Endodermal cell (in vitro differentiated cells): ENCODE measurements around the gene AP3D1. TPM values are rescaled to one million over a fixed set of nuclear protein-coding genes. Genes with fewer than 3 reads are reported as not detected.

ENCODE experiments used
- DNase-seq: peaks from one replicate; pipeline ENCODE4 v3.0.0-alpha.2; 2017
- H3K27ac ChIP-seq: 2 replicates; pipeline ENCODE4 v1.5.1; 2013; ENCODE audit warnings: mild to moderate bottlenecking, low read depth, low read length, moderate library complexity
- H3K27me3 ChIP-seq: 2 replicates; pipeline ENCODE4 v1.6.1; 2013; ENCODE audit warnings: mild to moderate bottlenecking, low read length, moderate library complexity; ENCODE audit not compliant: insufficient read depth, control insufficient read depth, poor library complexity, severe bottlenecking
- H3K36me3 ChIP-seq: 2 replicates; pipeline ENCODE4 v1.7.0; 2013; ENCODE audit warnings: mild to moderate bottlenecking, low read length, moderate library complexity; ENCODE audit not compliant: control insufficient read depth, insufficient read depth
- H3K4me1 ChIP-seq: one replicate; pipeline ENCODE4 v1.7.0; 2013; ENCODE audit warnings: low read length; ENCODE audit not compliant: control insufficient read depth, insufficient read depth
- H3K4me3 ChIP-seq: 2 replicates; pipeline ENCODE4 v1.5.1; 2013; ENCODE audit warnings: mild to moderate bottlenecking, low read length, moderate library complexity
- H3K9ac ChIP-seq: 2 replicates; pipeline ENCODE4 v1.6.1; 2013; ENCODE audit warnings: mild to moderate bottlenecking, low read length, moderate library complexity; ENCODE audit not compliant: poor library complexity, severe bottlenecking; ENCODE audit errors: extremely low read depth
- H3K9me3 ChIP-seq: 2 replicates; pipeline ENCODE4 v1.6.1; 2013; ENCODE audit warnings: mild to moderate bottlenecking, low read length, moderate library complexity; ENCODE audit not compliant: control insufficient read depth
- H3K27ac Mint-ChIP-seq: 2 replicates; pipeline ENCODE4 v1.8.0; 2020; ENCODE audit warnings: mixed read lengths
- H3K27me3 Mint-ChIP-seq: 2 replicates; pipeline ENCODE4 v1.8.0; 2021; ENCODE audit warnings: mild to moderate bottlenecking, mixed read lengths; ENCODE audit not compliant: insufficient read depth
- H3K36me3 Mint-ChIP-seq: 2 replicates; pipeline ENCODE4 v1.8.0; 2020; ENCODE audit warnings: low read depth, mixed read lengths
- H3K4me1 Mint-ChIP-seq: 2 replicates; pipeline ENCODE4 v1.8.0; 2020; ENCODE audit warnings: mixed read lengths
- H3K4me3 Mint-ChIP-seq: 2 replicates; pipeline ENCODE4 v1.8.0; 2020; ENCODE audit warnings: mild to moderate bottlenecking, moderate library complexity, mixed read lengths
- H3K9me3 Mint-ChIP-seq: 2 replicates; pipeline ENCODE4 v1.8.0; 2020; ENCODE audit warnings: mild to moderate bottlenecking, mixed read lengths
- CTCF ChIP-seq: fragments of 200-600 bp; sonication (generic); conservative IDR thresholded peaks from 2 replicates; pipeline ENCODE4 v1.5.0; 2021; ENCODE audit warnings: antibody characterized with exemption, mild to moderate bottlenecking
- WGBS, 2 experiments: methylation state at CpG; one replicate each; pipeline versions ENCODE4 v1.1.5 to v1.1.7; 2013; ENCODE audit warnings: missing lambda C conversion rate in 2 of 2, mixed read lengths in 1 of 2; ENCODE audit not compliant: insufficient coverage in 1 of 2, insufficient read length in 1 of 2; 5-methylcytosine and 5-hydroxymethylcytosine counted together
- total RNA-seq, 2 donors: library from RNA; stranded (reverse); fragmentation: NEBNext Ultra II Directional in 1 of 2; extraction: Animal tissue kit (Norgen Biotek cat#: 25700) in 1 of 2; gene quantifications; 2 replicates in 1 of 2; 3 replicates in 1 of 2; pipeline ENCODE4 v1.2.1, GENCODE V29; 2021

AP3D1 gene
- total RNA-seq, 2 donors from 2014 or later, result 162 to 181 TPM

GRCh38 chr19:2111425-2111824 lies 39.9 kb downstream of the AP3D1 start:
- no peak overlapping the region for H3K27ac Mint-ChIP-seq
- H3K27ac ChIP-seq, result no peak overlapping the region
- peaks cover 67% of the 10 kb centered on the region for H3K36me3 Mint-ChIP-seq
- no peak overlapping the region for H3K4me3 Mint-ChIP-seq
- H3K9ac ChIP-seq, result no peak overlapping the region
- H3K27me3 ChIP-seq, result no peaks in the 10 kb centered on the region
- H3K4me1 Mint-ChIP-seq, result no peaks in the 10 kb centered on the region
- H3K9me3 Mint-ChIP-seq, result peaks cover 9% of the 10 kb centered on the region
- no peak overlapping the region for H3K4me3 ChIP-seq
- no peak for TF ChIP-seq CTCF
- no peaks in the 10 kb centered on the region for H3K4me1 ChIP-seq
- H3K36me3 ChIP-seq, result peaks cover 59% of the 10 kb centered on the region
- no peaks in the 10 kb centered on the region for H3K27me3 Mint-ChIP-seq
- 96 to 97% methylated on average over 12 to 22 of the region's 22 CpGs for WGBS, 2 experiments
- DNase-seq, result no peak
- H3K9me3 ChIP-seq, result peaks cover 4% of the 10 kb centered on the region

GRCh38 chr19:2110822-2111221 lies 40.5 kb downstream of the AP3D1 start:
- Histone ChIP-seq H3K27me3 (no peaks in the 10 kb centered on the region), H3K36me3 (peaks cover 59% of the 10 kb centered on the region), H3K4me3 (no peak overlapping the region), H3K9me3 (peaks cover 10% of the 10 kb centered on the region), H3K27ac (no peak overlapping the region), H3K9ac (no peak overlapping the region), H3K4me1 (no peaks in the 10 kb centered on the region)
- Mint-ChIP-seq H3K4me3 (no peak overlapping the region), H3K9me3 (peaks cover 15% of the 10 kb centered on the region), H3K27ac (no peak overlapping the region), H3K27me3 (no peaks in the 10 kb centered on the region), H3K4me1 (no peaks in the 10 kb centered on the region), H3K36me3 (peaks cover 69% of the 10 kb centered on the region)
- DNase-seq, result peak; percentile 77
- WGBS, 2 experiments, result 93 to 95% methylated on average over 11 to 13 of the region's 13 CpGs
- peak; percentile 61 for TF ChIP-seq CTCF

DNA sequence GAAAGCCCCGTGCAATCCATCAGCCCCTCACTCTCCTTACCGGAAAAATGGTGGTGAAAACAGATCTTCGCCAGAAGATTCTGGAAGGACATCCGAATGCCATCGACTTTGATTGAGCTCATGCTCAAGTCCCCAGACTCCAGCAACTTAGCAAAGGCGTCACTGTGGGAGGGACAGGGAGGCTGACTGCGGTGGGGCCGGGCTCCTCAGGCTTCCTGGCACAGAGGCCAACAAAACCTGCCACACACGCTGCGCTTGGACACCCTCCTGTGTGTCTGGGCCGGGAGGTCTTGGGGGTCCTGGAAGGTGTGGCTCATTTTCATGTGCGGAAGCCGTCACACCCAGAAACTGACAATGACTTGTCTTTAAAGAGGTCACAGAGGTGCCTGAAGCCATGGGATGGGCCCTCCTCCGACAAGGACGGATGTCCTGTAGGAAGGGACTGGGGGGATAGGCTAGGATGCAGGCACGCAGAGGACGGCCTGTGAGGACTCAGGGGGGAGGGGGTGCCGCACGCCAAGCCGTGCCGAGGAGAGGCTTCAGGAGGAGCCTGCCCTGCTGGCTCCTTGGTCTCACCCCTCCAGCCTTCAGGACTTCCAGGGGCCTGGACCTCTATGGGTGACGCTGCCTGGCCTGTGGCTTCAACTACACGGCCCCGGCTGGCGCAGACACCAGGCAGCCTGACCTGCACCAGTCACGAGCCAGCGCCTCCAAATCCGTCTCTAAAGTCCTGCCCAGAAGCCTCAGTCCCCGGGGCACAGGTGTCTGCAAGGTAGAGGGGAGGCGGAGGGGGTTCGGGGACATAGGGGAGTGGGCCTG lies 42.1 kb downstream of the AP3D1 start:
- Mint-ChIP-seq H3K4me3 (no peak overlapping the region), H3K36me3 (peaks cover 74% of the 10 kb centered on the region), H3K4me1 (no peaks in the 10 kb centered on the region), H3K27ac (no peak overlapping the region), H3K9me3 (peaks cover 28% of the 10 kb centered on the region), H3K27me3 (no peaks in the 10 kb centered on the region)
- no peak overlapping the region for H3K9ac ChIP-seq
- H3K4me1 ChIP-seq, result no peaks in the 10 kb centered on the region
- DNase-seq, result no peak
- H3K4me3 ChIP-seq, result no peak overlapping the region
- TF ChIP-seq CTCF, result no peak
- H3K27me3 ChIP-seq, result no peaks in the 10 kb centered on the region
- H3K36me3 ChIP-seq, result peaks cover 74% of the 10 kb centered on the region
- H3K9me3 ChIP-seq, result peaks cover 21% of the 10 kb centered on the region
- 96 to 99% methylated on average over 20 to 31 of the region's 31 CpGs for WGBS, 2 experiments
- no peak overlapping the region for H3K27ac ChIP-seq
